ENCODE data around the gene ACCSL.

GRCh38 chr11:44033411-44033850, 14.3 kb upstream of the ACCSL start:
- TF ChIP-seq, protein P1, sequence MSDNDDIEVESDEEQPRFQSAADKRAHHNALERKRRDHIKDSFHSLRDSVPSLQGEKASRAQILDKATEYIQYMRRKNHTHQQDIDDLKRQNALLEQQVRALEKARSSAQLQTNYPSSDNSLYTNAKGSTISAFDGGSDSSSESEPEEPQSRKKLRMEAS (IDR thresholded peaks at IDR 0.05; ENCODE audit: low read depth): no peak
- TF ChIP-seq NRF1 (IDR thresholded peaks at IDR 0.05; ENCODE audit: low read depth, low read length) (no peak), CTCF (IDR thresholded peaks at IDR 0.05) (no peak), EP300 (IDR thresholded peaks at IDR 0.05; ENCODE audit: borderline replicate concordance in 1 of 2, low read depth in 1 of 2, low read length in 1 of 2) (no peak), YY1 (IDR thresholded peaks at IDR 0.05; ENCODE audit: low read depth) (no peak), TEAD4 (IDR thresholded peaks at IDR 0.05; ENCODE audit: borderline replicate concordance, insufficient read depth) (no peak), REST (IDR thresholded peaks at IDR 0.05; ENCODE audit: low read depth, low read length) (no peak)
